Mesenteric fat pad (tissue), 1 donor: Measurements from ENCODE around the gene UBAP2. TPM values are rescaled to one million over a fixed set of nuclear protein-coding genes. Genes with fewer than 3 reads are reported as not detected.

Experiments
- DNase-seq: peaks from one replicate; pipeline ENCODE4 v3.0.0-alpha.2; 2020; ENCODE audit warnings: low spot score
- long read RNA-seq: library from polyadenylated mRNA; unstranded; transcript quantifications from one replicate; pipeline ENCODE4 v2.0.0, GENCODE V29; 2020
- total RNA-seq: library from RNA; stranded (reverse); fragmentation: NEBNext Ultra II Directional; extraction: Animal tissue kit (Norgen Biotek cat#: 25700); gene quantifications from one replicate; pipeline ENCODE4 v1.2.1, GENCODE V29; 2021
- donor health status: DM: yes; HTN: yes; CAD: no.

UBAP2 gene
- total RNA-seq: 27.0 TPM
- long read RNA-seq, full-length matches to known transcripts: 2 of 17 reads
- long read RNA-seq, partial matches to known transcripts: 10 of 17 reads
- long read RNA-seq, other reads (novel, unspliced or antisense): 5 of 17 reads

- peak; percentile 99 for DNase-seq
Measured at GRCh38 chr9:34048727-34049629, at the start of gene UBAP2. Gene UBAP2, minus strand, starts transcription at chr9:34048887. Its CDS starts 31,739 bp downstream, at chr9:34017148.

GRCh38 chr9:34098307-34098706, 49.6 kb upstream of the UBAP2 start:
- no peak for DNase-seq

GRCh38 chr9:34097865-34098264, 49.2 kb upstream of the UBAP2 start:
- DNase-seq: no peak

GRCh38 chr9:34096751-34097150, 48.1 kb upstream of the UBAP2 start:
- no peak for DNase-seq

- DNase-seq: no peak
Measured at GRCh38 chr9:34093578-34093977, 44.9 kb upstream of the UBAP2 start.

- DNase-seq: no peak
Measured at GRCh38 chr9:34089311-34089710, 40.6 kb upstream of the UBAP2 start.

- no peak for DNase-seq
Measured at GRCh38 chr9:34087370-34087769, 38.7 kb upstream of the UBAP2 start.

GRCh38 chr9:34086864-34087263, 38.2 kb upstream of the UBAP2 start:
- no peak for DNase-seq

GRCh38 chr9:34085581-34086500, 37.2 kb upstream of the UBAP2 start:
- no peak for DNase-seq

- no peak for DNase-seq
Measured at GRCh38 chr9:34084562-34084961, 35.9 kb upstream of the UBAP2 start.

GRCh38 chr9:34079181-34079580, 30.5 kb upstream of the UBAP2 start:
- no peak for DNase-seq

- no peak for DNase-seq
Measured at GRCh38 chr9:34072868-34073590, 24.3 kb upstream of the UBAP2 start.

GRCh38 chr9:34072410-34072809, 23.7 kb upstream of the UBAP2 start:
- DNase-seq: no peak

- DNase-seq: no peak
Measured at GRCh38 chr9:34070606-34071324, 22.1 kb upstream of the UBAP2 start.

- DNase-seq: no peak
Measured at GRCh38 chr9:34069831-34070230, 21.1 kb upstream of the UBAP2 start.

GRCh38 chr9:34065541-34065940, 16.9 kb upstream of the UBAP2 start:
- DNase-seq: no peak

GRCh38 chr9:34059954-34060353, 11.3 kb upstream of the UBAP2 start:
- DNase-seq: no peak

- DNase-seq: no peak
Measured at GRCh38 chr9:34059281-34059680, 10.6 kb upstream of the UBAP2 start.

GRCh38 chr9:34049630-34050384, 1.1 kb upstream of the UBAP2 start:
- peak; percentile 53 for DNase-seq
